H4 (cell line): Measurements from ENCODE around the gene CFHR4. TPM values are rescaled to one million over a fixed set of nuclear protein-coding genes. Genes with fewer than 3 reads are reported as not detected.
"Not testable (repeated sequence)": the region's sequence is repeated elsewhere in the genome, so short reads cannot be mapped to it uniquely, and the experiment has no call there.

Experiments
- DNase-seq: peaks from one replicate; pipeline ENCODE4 v3.0.0-alpha.2; 2015; ENCODE audit warnings: low spot score
- total RNA-seq: library from RNA; depleted of rRNA; stranded (reverse); fragments of >200 nt; shearing (Covaris generic); gene quantifications from 2 replicates; pipeline ENCODE4 v1.2.3, GENCODE V29; 2014; rRNA removed

Gene CFHR4
- total RNA-seq, 1 experiment from 2014 or later, result not detected

GRCh38 chr1:196933531-196934189, 45.8 kb downstream of the CFHR4 start:
- DNase-seq, result no peak

GRCh38 chr1:196941474-196941873, 53.6 kb downstream of the CFHR4 start:
- not testable (repeated sequence) for DNase-seq

GRCh38 chr1:196943568-196943967, 55.7 kb downstream of the CFHR4 start, which contains the start of gene CFHR2:
TSS of gene CFHR2 (plus strand) at chr1:196943738. CDS start at chr1:196943881, 143 bp downstream.
- DNase-seq, result not testable (repeated sequence)

GRCh38 chr1:196951711-196952394, 64.0 kb downstream of the CFHR4 start:
- DNase-seq, result no peak

- DNase-seq, result no peak
These were observed 66.9 kb downstream of the CFHR4 start for GRCh38 chr1:196954778-196955177.

- DNase-seq, result no peak
These were observed 68.1 kb downstream of the CFHR4 start for GRCh38 chr1:196955926-196956325.

- no peak for DNase-seq
These were observed 73.0 kb downstream of the CFHR4 start for GRCh38 chr1:196960854-196961253.

Other genes starting within 250 kb of the CFHR4 start
- 57.0 and 74.2 TPM in 2 replicates for gene CFH, start 236.0 kb upstream of the CFHR4 start, total RNA-seq
- not detected in 2 replicates for gene CFHR3, start 113.2 kb upstream of the CFHR4 start, total RNA-seq
- gene CFHR1, start 68.3 kb upstream of the CFHR4 start, total RNA-seq, result 0.39 and 0.41 TPM in 2 replicates
- not detected in 2 replicates for gene CFHR2, start 55.7 kb downstream of the CFHR4 start, total RNA-seq
- not detected in 2 replicates for gene CFHR5, start 89.5 kb downstream of the CFHR4 start, total RNA-seq
- gene F13B, start 179.2 kb downstream of the CFHR4 start, total RNA-seq, result not detected in 2 replicates